Neutrophil (primary cell): ENCODE measurements around the gene TBC1D25.
"Not testable (repeated sequence)": the region's sequence is repeated elsewhere in the genome, so short reads cannot be mapped to it uniquely, and the experiment has no call there.

ENCODE experiments used
- H3K27ac ChIP-seq: fragments of 200-600 bp; sonication (generic); 2 replicates; pipeline ENCODE4 v1.5.1; 2016; ENCODE audit warnings: mild to moderate bottlenecking, moderate library complexity
- H3K27me3 ChIP-seq: fragments of 200-600 bp; sonication (generic); 2 replicates; pipeline ENCODE4 v1.6.0; 2016; ENCODE audit warnings: mild to moderate bottlenecking
- H3K36me3 ChIP-seq: fragments of 200-600 bp; sonication (generic); 2 replicates; pipeline ENCODE4 v1.5.1; 2017
- H3K4me1 ChIP-seq, 2 experiments: fragments of 200-600 bp in 1 of 2; sonication (generic) in 1 of 2; 1 replicate in 1 of 2; 2 replicates in 1 of 2; pipeline versions ENCODE4 v1.5.1 to v1.6.1; 2013 to 2016; ENCODE audit warnings: low read depth in 1 of 2, low read length in 1 of 2, mild to moderate bottlenecking in 1 of 2, moderate library complexity in 1 of 2; ENCODE audit not compliant: control insufficient read depth in 1 of 2, insufficient read depth in 1 of 2
- H3K4me3 ChIP-seq, 2 experiments: fragments of 200-600 bp in 1 of 2; sonication (generic) in 1 of 2; 1 replicate in 1 of 2; 2 replicates in 1 of 2; pipeline ENCODE4 v1.5.1; 2013 to 2016; ENCODE audit warnings: low read depth in 1 of 2, low read length in 1 of 2, mild to moderate bottlenecking in 1 of 2, moderate library complexity in 1 of 2
- H3K9me3 ChIP-seq: fragments of 200-600 bp; sonication (generic); 2 replicates; pipeline ENCODE4 v1.5.1; 2016
- TF ChIP-seq, protein P1 (sequence below): fragments of 200-600 bp; sonication (generic); IDR thresholded peaks from 2 replicates; pipeline ENCODE4 v1.5.1; 2016; ENCODE audit warnings: antibody characterized with exemption

TBC1D25 gene

DNA sequence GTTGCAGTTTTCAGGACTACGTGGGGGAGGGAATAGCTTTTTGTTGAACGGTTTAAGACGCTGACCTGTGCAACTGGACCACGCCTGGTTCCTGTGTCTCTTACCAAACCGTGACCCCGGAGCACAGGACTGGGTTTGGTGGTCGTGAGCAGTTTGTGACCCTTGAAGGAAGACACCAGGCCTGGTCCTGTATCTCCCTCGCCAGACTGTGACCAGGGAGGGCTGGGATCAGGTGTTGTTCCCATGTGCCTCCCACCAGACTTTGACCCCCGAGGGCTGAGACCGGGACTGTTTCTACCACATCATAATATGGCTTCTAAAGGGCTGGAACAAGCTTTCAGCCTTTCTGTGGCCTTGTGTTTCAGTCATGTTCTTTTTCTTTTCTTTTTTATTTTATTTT is 17.2 kb upstream of the TBC1D25 start:
- peaks cover 5 to 21% of the 10 kb centered on the region in 2 experiments for H3K4me1 ChIP-seq
- peak overlapping the region; percentile 68 to 76 for H3K4me3 ChIP-seq
- TF ChIP-seq, protein P1, sequence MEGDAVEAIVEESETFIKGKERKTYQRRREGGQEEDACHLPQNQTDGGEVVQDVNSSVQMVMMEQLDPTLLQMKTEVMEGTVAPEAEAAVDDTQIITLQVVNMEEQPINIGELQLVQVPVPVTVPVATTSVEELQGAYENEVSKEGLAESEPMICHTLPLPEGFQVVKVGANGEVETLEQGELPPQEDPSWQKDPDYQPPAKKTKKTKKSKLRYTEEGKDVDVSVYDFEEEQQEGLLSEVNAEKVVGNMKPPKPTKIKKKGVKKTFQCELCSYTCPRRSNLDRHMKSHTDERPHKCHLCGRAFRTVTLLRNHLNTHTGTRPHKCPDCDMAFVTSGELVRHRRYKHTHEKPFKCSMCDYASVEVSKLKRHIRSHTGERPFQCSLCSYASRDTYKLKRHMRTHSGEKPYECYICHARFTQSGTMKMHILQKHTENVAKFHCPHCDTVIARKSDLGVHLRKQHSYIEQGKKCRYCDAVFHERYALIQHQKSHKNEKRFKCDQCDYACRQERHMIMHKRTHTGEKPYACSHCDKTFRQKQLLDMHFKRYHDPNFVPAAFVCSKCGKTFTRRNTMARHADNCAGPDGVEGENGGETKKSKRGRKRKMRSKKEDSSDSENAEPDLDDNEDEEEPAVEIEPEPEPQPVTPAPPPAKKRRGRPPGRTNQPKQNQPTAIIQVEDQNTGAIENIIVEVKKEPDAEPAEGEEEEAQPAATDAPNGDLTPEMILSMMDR = no peak
- H3K9me3 ChIP-seq = no peaks in the 10 kb centered on the region
- H3K27ac ChIP-seq = peak overlapping the region; percentile 79
- no peaks in the 10 kb centered on the region for H3K27me3 ChIP-seq
- no peaks in the 10 kb centered on the region for H3K36me3 ChIP-seq

DNA sequence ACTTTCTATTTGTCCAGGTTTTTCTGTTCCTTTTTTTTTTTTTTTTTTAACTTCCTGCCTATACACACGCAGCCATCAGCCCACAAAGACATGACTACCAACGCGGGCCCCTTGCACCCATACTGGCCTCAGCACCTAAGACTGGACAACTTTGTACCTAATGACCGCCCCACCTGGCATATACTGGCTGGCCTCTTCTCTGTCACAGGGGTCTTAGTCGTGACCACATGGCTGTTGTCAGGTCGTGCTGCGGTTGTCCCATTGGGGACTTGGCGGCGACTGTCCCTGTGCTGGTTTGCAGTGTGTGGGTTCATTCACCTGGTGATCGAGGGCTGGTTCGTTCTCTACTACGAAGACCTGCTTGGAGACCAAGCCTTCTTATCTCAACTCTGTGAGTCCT is 15.8 kb upstream of the TBC1D25 start:
- H3K9me3 ChIP-seq = no peaks in the 10 kb centered on the region
- H3K27me3 ChIP-seq = no peaks in the 10 kb centered on the region
- H3K4me3 ChIP-seq = no peak overlapping the region
- H3K27ac ChIP-seq = no peak overlapping the region
- TF ChIP-seq, protein P1 = no peak
- no peaks in the 10 kb centered on the region for H3K36me3 ChIP-seq
- peaks cover 5 to 21% of the 10 kb centered on the region in 2 experiments for H3K4me1 ChIP-seq

- H3K4me3 ChIP-seq, H3K27me3 ChIP-seq, H3K9me3 ChIP-seq, H3K36me3 ChIP-seq, H3K27ac ChIP-seq: not testable (repeated sequence)
- peaks cover 5 to 12% of the 10 kb centered on the region in 2 experiments for H3K4me1 ChIP-seq
These were observed 13.7 kb upstream of the TBC1D25 start for GRCh38 chrX:48525853-48526252.

GRCh38 chrX:48530736-48531135 is 8.8 kb upstream of the TBC1D25 start:
- Histone ChIP-seq H3K9me3 (no peaks in the 10 kb centered on the region), H3K27ac (no peak overlapping the region), H3K4me1 (no peaks in the 10 kb centered on the region), H3K36me3 (no peaks in the 10 kb centered on the region), H3K27me3 (no peaks in the 10 kb centered on the region), H3K4me3 (no peak overlapping the region)
- TF ChIP-seq, protein P1 = no peak

GRCh38 chrX:48531358-48531959 is 8.1 kb upstream of the TBC1D25 start:
- Histone ChIP-seq H3K4me1 (no peaks in the 10 kb centered on the region), H3K27ac (peak overlapping the region; percentile 13), H3K4me3 (no peak overlapping the region), H3K36me3 (no peaks in the 10 kb centered on the region), H3K27me3 (no peaks in the 10 kb centered on the region), H3K9me3 (no peaks in the 10 kb centered on the region)
- TF ChIP-seq, protein P1 = no peak

DNA sequence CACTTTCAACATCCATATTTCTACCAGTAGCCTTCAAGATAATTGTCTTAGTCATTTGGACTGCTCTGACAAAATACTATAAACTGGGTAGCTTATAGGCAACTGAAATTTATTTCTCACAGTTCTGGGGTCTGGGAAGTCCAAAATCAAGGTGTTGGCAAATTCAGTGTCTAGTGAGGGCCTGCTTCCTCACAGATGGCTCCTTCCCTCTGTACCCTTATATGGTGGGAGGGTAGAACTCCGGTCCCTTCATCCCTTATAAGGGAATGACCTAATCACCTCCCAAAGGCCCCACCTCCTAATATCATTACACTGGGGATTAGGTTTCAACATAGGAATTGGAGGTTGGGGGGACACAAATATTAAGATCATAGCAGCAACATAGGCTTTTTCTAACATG is 7.4 kb upstream of the TBC1D25 start:
- TF ChIP-seq, protein P1 = no peak
- Histone ChIP-seq H3K27me3 (no peaks in the 10 kb centered on the region), H3K9me3 (no peaks in the 10 kb centered on the region), H3K36me3 (no peaks in the 10 kb centered on the region), H3K27ac (no peak overlapping the region), H3K4me1 (peaks cover 0 to 3% of the 10 kb centered on the region in 2 experiments), H3K4me3 (no peak overlapping the region)
